Endothelial cell of umbilical vein (primary cell): ENCODE data around the gene SCAND1.

ENCODE experiments used
- CTCF ChIP-seq, 2 donors: IDR thresholded peaks; 1 replicate in 1 of 2; 2 replicates in 1 of 2; pipeline ENCODE4 v1.5.1; 2011; ENCODE audit warnings: low read length in 2 of 2, mild to moderate bottlenecking in 2 of 2, moderate library complexity in 2 of 2, control low read depth in 1 of 2, inconsistent platforms in 1 of 2, low read depth in 1 of 2; ENCODE audit not compliant: insufficient read depth in 1 of 2; ENCODE audit errors: extremely low read depth in 1 of 2
- EZH2 ChIP-seq: IDR thresholded peaks from 2 replicates; pipeline ENCODE4 v1.6.1; 2012; ENCODE audit warnings: borderline replicate concordance, low read depth, mild to moderate bottlenecking, moderate library complexity, low read length, inconsistent platforms; ENCODE audit not compliant: severe bottlenecking
- MAX ChIP-seq: IDR thresholded peaks from 2 replicates; pipeline ENCODE4 v1.6.1; 2011; ENCODE audit not compliant: insufficient read depth, insufficient read length

- TF ChIP-seq MAX = no peak
- TF ChIP-seq EZH2 = no peak
- TF ChIP-seq CTCF (IDR thresholded peaks at IDR 0.05; ENCODE audit: extremely low read depth in 1 of 2, insufficient read depth in 1 of 2, low read depth in 1 of 2, low read length in 2 of 2) = no peak
Observed at GRCh38 chr20:35950093-35950492, 4.2 kb downstream of the SCAND1 start.
